HCT116 (cell line): ENCODE results near the gene ETHE1. TPM values are rescaled to one million over a fixed set of nuclear protein-coding genes. Genes with fewer than 3 reads are reported as not detected.
A peak's percentile ranks its signal among the peaks of the same experiment; 100 is the strongest.

ENCODE experiments used
- ATAC-seq: fragments of 200-7000 bp; cut with Tn5 transposase; 2 replicates; pipeline ENCODE4 v1.9.1; 2020; ENCODE audit warnings: mild to moderate bottlenecking, moderate library complexity
- BruUV-seq: library from RNA; stranded (reverse); fragments of 400-500 nt; replicated peaks from 2 replicates; lab custom pipeline; 2021; lab: Mats Ljungman, UMichigan
- CTCF ChIA-PET: fragments of 300-600 bp; sonication (Branson Sonifier 250); formaldehyde crosslinking; loops from one replicate; lab custom pipeline; 2021; ENCODE audit warnings: antibody characterized with exemption; lab: Charles Lee
- POLR2A ChIA-PET: fragments of 300-600, 350-600 bp; sonication (Branson Sonifier 250); formaldehyde crosslinking; loops from one replicate; lab custom pipeline; 2021; ENCODE audit warnings: antibody characterized with exemption; lab: Charles Lee
- RAD21 ChIA-PET, 2 experiments: fragments of 300-600 bp; sonication (Branson Sonifier 250); formaldehyde crosslinking; loops; one replicate each; lab custom pipeline; 2023; ENCODE audit warnings: low total read pairs in 2 of 2; ENCODE audit not compliant: uncharacterized antibody in 2 of 2, unreplicated experiment in 2 of 2, low non-redundant PET in 1 of 2; lab: Charles Lee
- DNase-seq: peaks from one replicate; pipeline ENCODE4 v3.0.0-alpha.2; 2010; ENCODE audit warnings: low read depth, low spot score
- H2AFZ ChIP-seq: fragments of 200-600 bp; shearing (Covaris generic), sonication (generic); 2 replicates; pipeline ENCODE4 v1.6.1; 2017; ENCODE audit warnings: low read depth, mixed run types, mixed read lengths, antibody characterized with exemption, low read length; ENCODE audit not compliant: poor library complexity, severe bottlenecking
- H3K27ac ChIP-seq: 2 replicates; pipeline ENCODE4 v1.5.1; 2012; ENCODE audit warnings: low read depth, low read length
- H3K27me3 ChIP-seq: fragments of 200-600 bp; sonication (generic); 2 replicates; pipeline ENCODE4 v1.6.1; 2016; ENCODE audit warnings: mixed run types, low read length, mixed read lengths; ENCODE audit not compliant: insufficient read depth
- H3K36me3 ChIP-seq, 2 experiments: fragments of 200-500 bp in 1 of 2; fragments of 200-600 bp in 1 of 2; sonication (Bioruptor generic) in 1 of 2; sonication (generic) in 1 of 2; 2 replicates each; pipeline versions ENCODE4 v1.5.1 to v1.6.1; 2014 to 2016; ENCODE audit warnings: low read length in 2 of 2, inconsistent platforms in 1 of 2, mixed read lengths in 1 of 2, mixed run types in 1 of 2; ENCODE audit not compliant: insufficient read depth in 2 of 2, control insufficient read depth in 1 of 2
- H3K4me1 ChIP-seq, 2 experiments: fragments of 200-600 bp in 1 of 2; sonication (generic) in 1 of 2; 2 replicates each; pipeline versions ENCODE4 v1.5.1 to v1.6.1; 2012 to 2017; ENCODE audit warnings: low read length in 2 of 2, inconsistent platforms in 1 of 2, mild to moderate bottlenecking in 1 of 2, mixed read lengths in 1 of 2, mixed run types in 1 of 2, moderate library complexity in 1 of 2; ENCODE audit not compliant: insufficient read depth in 2 of 2, control insufficient read depth in 1 of 2
- H3K4me2 ChIP-seq: fragments of 200-600 bp; sonication (generic); 2 replicates; pipeline ENCODE4 v1.6.1; 2017; ENCODE audit warnings: mixed run types, low read length, mixed read lengths
- H3K4me3 ChIP-seq, 2 experiments: fragments of 200-600 bp in 1 of 2; sonication (generic) in 1 of 2; replicated peaks in 1 of 2; 2 replicates each; pipeline ENCODE4 v1.5.1; 2011 to 2016; ENCODE audit warnings: low read length in 2 of 2, control low read depth in 1 of 2, low read depth in 1 of 2, mild to moderate bottlenecking in 1 of 2, mixed read lengths in 1 of 2, mixed run types in 1 of 2
- H3K79me2 ChIP-seq: fragments of 200-600 bp; sonication (generic); 2 replicates; pipeline ENCODE4 v1.6.1; 2017; ENCODE audit warnings: mild to moderate bottlenecking, mixed run types, low read length, moderate library complexity, mixed read lengths; ENCODE audit not compliant: insufficient read depth
- H3K9ac ChIP-seq: fragments of 200-600 bp; sonication (generic); 2 replicates; pipeline ENCODE4 v1.6.1; 2016; ENCODE audit warnings: low read length, mixed read lengths
- H3K9me2 ChIP-seq: fragments of 200-600 bp; sonication (generic), shearing (Covaris generic); 2 replicates; pipeline ENCODE4 v1.6.1; 2017; ENCODE audit warnings: mixed run types, mild to moderate bottlenecking, moderate library complexity; ENCODE audit not compliant: insufficient read depth
- H3K9me3 ChIP-seq, 2 experiments: fragments of 200-500 bp in 1 of 2; fragments of 200-600 bp in 1 of 2; sonication (Bioruptor generic) in 1 of 2; sonication (generic) in 1 of 2; 2 replicates each; pipeline ENCODE4 v1.6.1; 2014 to 2017; ENCODE audit warnings: low read length in 2 of 2, mixed read lengths in 2 of 2, inconsistent platforms in 1 of 2, low read depth in 1 of 2, mild to moderate bottlenecking in 1 of 2, mixed run types in 1 of 2, moderate library complexity in 1 of 2; ENCODE audit not compliant: control insufficient read depth in 1 of 2, insufficient read depth in 1 of 2
- H4K20me1 ChIP-seq: fragments of 200-600 bp; sonication (generic), shearing (Covaris generic); 2 replicates; pipeline ENCODE4 v1.6.1; 2017; ENCODE audit warnings: mixed run types, mild to moderate bottlenecking, moderate library complexity; ENCODE audit not compliant: insufficient read depth
- EGR1 ChIP-seq: IDR thresholded peaks from 2 replicates; pipeline ENCODE4 v1.6.1; 2012; ENCODE audit warnings: low read depth
- ELF1 ChIP-seq: IDR thresholded peaks from 2 replicates; pipeline ENCODE4 v1.6.1; 2012; ENCODE audit warnings: low read depth, borderline replicate concordance
- EZH2 ChIP-seq: fragments of 200-600 bp; sonication (generic); IDR thresholded peaks from 2 replicates; pipeline ENCODE4 v1.6.1; 2017; ENCODE audit warnings: antibody characterized with exemption, mixed run types
- EZH2phosphoT487 ChIP-seq: fragments of 200-600 bp; IDR thresholded peaks from 2 replicates; pipeline ENCODE4 v1.6.1; 2018; ENCODE audit warnings: antibody characterized with exemption, borderline replicate concordance
- POLR2AphosphoS5 ChIP-seq: IDR thresholded peaks from 2 replicates; pipeline ENCODE4 v1.6.1; 2011; ENCODE audit warnings: mild to moderate bottlenecking, low read depth, low read length, moderate library complexity
- SRF ChIP-seq: IDR thresholded peaks from 2 replicates; pipeline ENCODE4 v1.6.1; 2012; ENCODE audit warnings: low read depth
- TCF7L2 ChIP-seq: IDR thresholded peaks from 2 replicates; pipeline ENCODE4 v1.7.0; 2011; ENCODE audit warnings: borderline replicate concordance, inconsistent platforms; ENCODE audit not compliant: insufficient read depth, insufficient read length; ENCODE audit errors: extremely low read depth
- ZFX ChIP-seq: fragments of 450-650 bp; IDR thresholded peaks from 2 replicates; pipeline ENCODE4 v1.6.1; 2017
- intact Hi-C: fragments of 100-400 bp; cut with micrococcal nuclease; formaldehyde crosslinking; loops from 2 replicates; pipeline ENCODE4 v1.10.0; 2022
- total RNA-seq: library from RNA; stranded (reverse); gene quantifications from one replicate; pipeline ENCODE4 v1.2.1, GENCODE V29; 2021; ENCODE audit not compliant: unreplicated experiment
- TF ChIP-seq, protein P1 (sequence below), 3 experiments: fragments of 200-600 bp in 1 of 3; sonication (generic) in 1 of 3; IDR thresholded peaks in 2 of 3; conservative IDR thresholded peaks in 1 of 3; 2 replicates each; pipeline ENCODE4 v1.5.1; 2012 to 2017; ENCODE audit warnings: low read depth in 2 of 3, low read length in 2 of 3, antibody characterized with exemption in 1 of 3, borderline replicate concordance in 1 of 3, control low read depth in 1 of 3, mild to moderate bottlenecking in 1 of 3, mixed read lengths in 1 of 3, mixed run types in 1 of 3, moderate library complexity in 1 of 3; ENCODE audit not compliant: insufficient read depth in 1 of 3
- TF ChIP-seq, protein P2 (sequence below): IDR thresholded peaks from 2 replicates; pipeline ENCODE4 v1.6.1; 2012; ENCODE audit warnings: low read depth

The ETHE1 gene
- total RNA-seq, 1 experiment from 2014 or later, result 64.3 TPM

DNA sequence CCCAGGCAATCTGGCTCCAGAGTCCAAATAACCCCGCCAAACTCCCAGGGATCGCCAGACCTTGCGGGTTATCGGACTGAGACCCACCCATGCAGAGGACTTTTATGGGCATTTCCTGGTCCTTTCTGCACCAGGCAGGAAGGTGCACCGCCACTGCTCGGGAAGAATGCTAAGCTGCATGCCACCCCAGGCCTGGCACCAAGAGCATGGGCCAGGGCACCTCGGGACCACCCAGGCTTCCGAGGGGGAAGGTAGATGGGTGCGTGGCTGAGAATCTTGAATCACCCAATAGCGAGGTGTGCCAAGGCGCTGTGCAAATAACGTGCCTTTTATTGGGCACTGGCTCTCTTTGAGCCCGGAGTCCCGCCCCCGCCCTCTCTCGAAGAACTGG lies 5.6 kb upstream of the ETHE1 start:
- DNase-seq, result peak; percentile 65
- H3K4me2 ChIP-seq, result peak overlapping the region; percentile 100
- ChIA-PET CTCF (interaction anchor here (0.8 to 3.2 kb wide), 10 partner anchors 12 to 179 kb away, joined by 3 to 18 read pairs (median 4); partner anchors contain the start of genes IRGQ and ZNF576), RAD21 (interaction anchor here in 1 of 2 experiments (1.2 kb wide), 1 partner anchor 13 kb away, joined by 3 read pairs; no protein-coding TSS in a partner anchor)
- no peaks in the 10 kb centered on the region for H3K79me2 ChIP-seq
- no TSS peak for BruUV-seq
- H3K9ac ChIP-seq, result peak overlapping the region; percentile 74
- H2AFZ ChIP-seq, result peak overlapping the region; percentile 83
- intact Hi-C loops, result loop anchor here (10.0 kb wide), 1 partner anchor 132 kb away; no protein-coding TSS in a partner anchor
- H3K27ac ChIP-seq, result peak overlapping the region; percentile 95
- peaks cover 27 to 56% of the 10 kb centered on the region in 2 experiments for H3K4me1 ChIP-seq
- TF ChIP-seq SRF, result peak; percentile 95
- no peak for TF ChIP-seq ELF1
- TF ChIP-seq, protein P1, sequence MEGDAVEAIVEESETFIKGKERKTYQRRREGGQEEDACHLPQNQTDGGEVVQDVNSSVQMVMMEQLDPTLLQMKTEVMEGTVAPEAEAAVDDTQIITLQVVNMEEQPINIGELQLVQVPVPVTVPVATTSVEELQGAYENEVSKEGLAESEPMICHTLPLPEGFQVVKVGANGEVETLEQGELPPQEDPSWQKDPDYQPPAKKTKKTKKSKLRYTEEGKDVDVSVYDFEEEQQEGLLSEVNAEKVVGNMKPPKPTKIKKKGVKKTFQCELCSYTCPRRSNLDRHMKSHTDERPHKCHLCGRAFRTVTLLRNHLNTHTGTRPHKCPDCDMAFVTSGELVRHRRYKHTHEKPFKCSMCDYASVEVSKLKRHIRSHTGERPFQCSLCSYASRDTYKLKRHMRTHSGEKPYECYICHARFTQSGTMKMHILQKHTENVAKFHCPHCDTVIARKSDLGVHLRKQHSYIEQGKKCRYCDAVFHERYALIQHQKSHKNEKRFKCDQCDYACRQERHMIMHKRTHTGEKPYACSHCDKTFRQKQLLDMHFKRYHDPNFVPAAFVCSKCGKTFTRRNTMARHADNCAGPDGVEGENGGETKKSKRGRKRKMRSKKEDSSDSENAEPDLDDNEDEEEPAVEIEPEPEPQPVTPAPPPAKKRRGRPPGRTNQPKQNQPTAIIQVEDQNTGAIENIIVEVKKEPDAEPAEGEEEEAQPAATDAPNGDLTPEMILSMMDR (IDR thresholded peaks at IDR 0.05 in 2 of 3, conservative IDR thresholded peaks at IDR 0.05 in 1 of 3; ENCODE audit: borderline replicate concordance in 1 of 3, insufficient read depth in 1 of 3, low read depth in 2 of 3, low read length in 2 of 3), result no peak
- TF ChIP-seq EZH2, result no peak
- TF ChIP-seq, protein P2, sequence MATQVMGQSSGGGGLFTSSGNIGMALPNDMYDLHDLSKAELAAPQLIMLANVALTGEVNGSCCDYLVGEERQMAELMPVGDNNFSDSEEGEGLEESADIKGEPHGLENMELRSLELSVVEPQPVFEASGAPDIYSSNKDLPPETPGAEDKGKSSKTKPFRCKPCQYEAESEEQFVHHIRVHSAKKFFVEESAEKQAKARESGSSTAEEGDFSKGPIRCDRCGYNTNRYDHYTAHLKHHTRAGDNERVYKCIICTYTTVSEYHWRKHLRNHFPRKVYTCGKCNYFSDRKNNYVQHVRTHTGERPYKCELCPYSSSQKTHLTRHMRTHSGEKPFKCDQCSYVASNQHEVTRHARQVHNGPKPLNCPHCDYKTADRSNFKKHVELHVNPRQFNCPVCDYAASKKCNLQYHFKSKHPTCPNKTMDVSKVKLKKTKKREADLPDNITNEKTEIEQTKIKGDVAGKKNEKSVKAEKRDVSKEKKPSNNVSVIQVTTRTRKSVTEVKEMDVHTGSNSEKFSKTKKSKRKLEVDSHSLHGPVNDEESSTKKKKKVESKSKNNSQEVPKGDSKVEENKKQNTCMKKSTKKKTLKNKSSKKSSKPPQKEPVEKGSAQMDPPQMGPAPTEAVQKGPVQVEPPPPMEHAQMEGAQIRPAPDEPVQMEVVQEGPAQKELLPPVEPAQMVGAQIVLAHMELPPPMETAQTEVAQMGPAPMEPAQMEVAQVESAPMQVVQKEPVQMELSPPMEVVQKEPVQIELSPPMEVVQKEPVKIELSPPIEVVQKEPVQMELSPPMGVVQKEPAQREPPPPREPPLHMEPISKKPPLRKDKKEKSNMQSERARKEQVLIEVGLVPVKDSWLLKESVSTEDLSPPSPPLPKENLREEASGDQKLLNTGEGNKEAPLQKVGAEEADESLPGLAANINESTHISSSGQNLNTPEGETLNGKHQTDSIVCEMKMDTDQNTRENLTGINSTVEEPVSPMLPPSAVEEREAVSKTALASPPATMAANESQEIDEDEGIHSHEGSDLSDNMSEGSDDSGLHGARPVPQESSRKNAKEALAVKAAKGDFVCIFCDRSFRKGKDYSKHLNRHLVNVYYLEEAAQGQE, result no peak
- TF ChIP-seq POLR2AphosphoS5, result peak; percentile 22
- no peak for TF ChIP-seq EGR1
- TF ChIP-seq EZH2phosphoT487, result no peak
- TF ChIP-seq ZFX, result no peak; the same call in 1 of the 2 replicates
- TF ChIP-seq TCF7L2, result no peak
- TF ChIP-seq, all 23 proteins: peak for 2
- H3K27me3 ChIP-seq, result no peaks in the 10 kb centered on the region
- H3K4me3 ChIP-seq, result peak overlapping the region; percentile 62 to 70
- peak; percentile 44 for ATAC-seq
- H3K36me3 ChIP-seq, result no peaks in the 10 kb centered on the region; a peak in 1 of 4 replicates
- POLR2A ChIA-PET, result interaction anchor here (0.6 to 1.4 kb wide), 5 partner anchors 12 to 107 kb away, joined by 3 to 5 read pairs (median 3); no protein-coding TSS in a partner anchor
- H3K9me2 ChIP-seq, result no peaks in the 10 kb centered on the region
- no peaks in the 10 kb centered on the region for H3K9me3 ChIP-seq
- H4K20me1 ChIP-seq, result no peaks in the 10 kb centered on the region
